HUES48 (cell line): ENCODE results near the gene NAB1.

ENCODE experiments used
- H3K27ac ChIP-seq: one replicate; pipeline ENCODE4 v1.7.0; 2013; ENCODE audit warnings: low read depth, low read length, inconsistent platforms
- H3K27me3 ChIP-seq: 2 replicates; pipeline ENCODE4 v1.6.1; 2013; ENCODE audit warnings: mild to moderate bottlenecking, low read length; ENCODE audit not compliant: control insufficient read depth, insufficient read depth
- H3K36me3 ChIP-seq: 2 replicates; pipeline ENCODE4 v1.6.1; 2013; ENCODE audit warnings: low read length; ENCODE audit not compliant: control insufficient read depth, insufficient read depth
- H3K4me1 ChIP-seq: 2 replicates; pipeline ENCODE4 v1.6.1; 2013; ENCODE audit warnings: mild to moderate bottlenecking, low read length; ENCODE audit not compliant: control insufficient read depth, insufficient read depth
- H3K4me3 ChIP-seq: 2 replicates; pipeline ENCODE4 v1.5.1; 2013; ENCODE audit warnings: mild to moderate bottlenecking, low read depth, low read length
- H3K9ac ChIP-seq: 2 replicates; pipeline ENCODE4 v1.6.1; 2013; ENCODE audit warnings: mild to moderate bottlenecking, low read depth, low read length, moderate library complexity
- H3K9me3 ChIP-seq: 2 replicates; pipeline ENCODE4 v1.6.1; 2013; ENCODE audit warnings: low read length; ENCODE audit not compliant: control insufficient read depth, insufficient read depth

Gene NAB1

DNA sequence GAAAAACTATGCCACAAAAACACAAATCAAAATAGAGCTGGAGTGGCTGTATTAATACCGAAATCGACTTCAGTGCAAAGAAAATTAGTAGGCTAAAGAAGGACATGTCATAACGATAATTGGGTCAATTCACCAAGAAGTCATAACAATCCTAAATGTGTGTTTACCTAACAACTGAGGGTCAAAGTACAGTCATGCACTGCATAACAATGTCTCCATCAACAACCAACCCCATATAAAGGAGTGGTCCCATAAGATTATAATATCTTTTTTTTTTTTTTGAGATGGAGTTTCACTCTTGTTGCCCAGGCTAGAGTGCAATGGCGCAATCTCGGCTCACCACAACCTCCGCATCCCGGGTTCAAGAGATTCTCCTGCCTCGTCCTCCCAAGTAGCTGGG lies 87.5 kb downstream of the NAB1 start:
- no peak overlapping the region for H3K27ac ChIP-seq
- no peaks in the 10 kb centered on the region for H3K27me3 ChIP-seq
- H3K9me3 ChIP-seq = no peaks in the 10 kb centered on the region
- no peaks in the 10 kb centered on the region for H3K36me3 ChIP-seq
- no peak overlapping the region for H3K9ac ChIP-seq
- no peaks in the 10 kb centered on the region for H3K4me1 ChIP-seq
- H3K4me3 ChIP-seq = no peak overlapping the region

DNA sequence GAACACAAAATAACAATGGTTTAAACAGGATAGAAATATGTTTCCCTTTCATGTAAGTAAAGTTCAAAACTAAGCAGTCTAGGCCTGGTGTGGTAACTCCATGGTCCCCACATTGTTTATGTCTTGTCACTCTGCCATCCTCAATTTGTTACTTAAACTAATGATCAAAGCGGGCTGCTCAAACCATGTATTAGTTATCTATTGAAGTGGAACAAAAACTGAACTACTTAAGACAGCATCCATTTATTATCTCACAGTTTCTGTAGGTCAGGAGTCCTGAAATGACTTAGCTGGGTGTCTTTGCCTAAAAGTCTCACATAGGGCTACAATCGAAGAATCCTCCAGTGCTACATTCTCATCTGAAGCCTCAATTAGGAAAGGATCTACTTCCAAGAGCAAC lies 91.6 kb downstream of the NAB1 start:
- Histone ChIP-seq H3K27ac (no peak overlapping the region), H3K27me3 (no peaks in the 10 kb centered on the region), H3K9me3 (no peaks in the 10 kb centered on the region), H3K9ac (no peak overlapping the region), H3K4me1 (no peaks in the 10 kb centered on the region), H3K36me3 (no peaks in the 10 kb centered on the region), H3K4me3 (no peak overlapping the region)
